Ovary (tissue), 9 donors: ENCODE results near the gene EOLA2. TPM values are rescaled to one million over a fixed set of nuclear protein-coding genes. Genes with fewer than 3 reads are reported as not detected.

Source experiments
- DNase-seq, 5 donors: peaks; one replicate each; pipeline ENCODE4 v3.0.0-alpha.2; 2019 to 2020
- H3K27ac ChIP-seq, 2 donors: fragments of 200-600 bp; one replicate each; pipeline versions ENCODE4 v1.5.1 to v1.8.0; 2019 to 2022
- H3K27me3 ChIP-seq: fragments of 200-600 bp; one replicate; pipeline ENCODE4 v1.8.0; 2022
- H3K36me3 ChIP-seq: fragments of 200-600 bp; sonication (generic); one replicate; pipeline ENCODE4 v1.5.1; 2019
- H3K4me1 ChIP-seq: one replicate; pipeline ENCODE4 v1.8.1; 2013; ENCODE audit warnings: mild to moderate bottlenecking, moderate library complexity; ENCODE audit not compliant: insufficient read depth
- H3K4me3 ChIP-seq: fragments of 200-600 bp; sonication (generic); one replicate; pipeline ENCODE4 v1.5.1; 2017
- H3K9me3 ChIP-seq, 2 donors: fragments of 200-600 bp in 1 of 2; sonication (generic) in 1 of 2; one replicate each; pipeline versions ENCODE4 v1.5.1 to v1.8.1; 2013 to 2019; ENCODE audit warnings: mild to moderate bottlenecking in 1 of 2, moderate library complexity in 1 of 2
- CTCF ChIP-seq, 3 donors: fragments of 450-650 bp in 2 of 3; fragments of 200-600 bp in 1 of 3; IDR thresholded peaks; one replicate each; pipeline versions ENCODE4 v1.5.1 to v1.8.0; 2016 to 2022; ENCODE audit warnings: antibody characterized with exemption in 3 of 3, mild to moderate bottlenecking in 1 of 3
- EP300 ChIP-seq: sonication (generic); formaldehyde crosslinking; IDR thresholded peaks from one replicate; pipeline ENCODE4 v1.6.1; 2017; ENCODE audit warnings: antibody characterized with exemption
- POLR2A ChIP-seq: fragments of 450-650 bp; IDR thresholded peaks from one replicate; pipeline ENCODE4 v1.6.1; 2017; ENCODE audit warnings: antibody characterized with exemption, mild to moderate bottlenecking, moderate library complexity
- WGBS, 3 donors: extraction: QIAGEN DNeasy Blood & Tissue Kit in 1 of 3; methylation state at CpG; one replicate each; pipeline versions ENCODE4 v1.1.5 to v1.1.7; 2013 to 2017; 5-methylcytosine and 5-hydroxymethylcytosine counted together
- intact Hi-C, 4 donors: fragments of 100-400 bp; cut with DNase I; formaldehyde crosslinking; loops; one replicate each; pipeline versions ENCODE4 v1.11.0 to v1.15.1; 2022 to 2023
- polyA plus RNA-seq, 2 donors: library from polyadenylated mRNA; stranded (reverse); fragments of 200-250 nt in 1 of 2; fragments of 350-450 nt in 1 of 2; fragmentation: Illumina TruSeq in 1 of 2; extraction: RNeasy Lipid Tissue Mini Kit (QIAGEN cat#74804) in 1 of 2; gene quantifications; one replicate each; pipeline ENCODE4 v1.2.3, GENCODE V29; 2013 to 2014
- total RNA-seq, 7 donors: library from RNA; depleted of rRNA in 2 of 7; stranded (reverse); fragments of >200 nt in 2 of 7; fragmentation: NEBNext Ultra II Directional in 3 of 7; extraction: Animal tissue kit (Norgen Biotek cat#: 25700) in 3 of 7; gene quantifications; one replicate each; pipeline versions ENCODE4 v1.1.0 to v1.2.4, GENCODE V29; 2016 to 2023
- donor health status: DM: no; HTN: no; CAD: no; lungs with moderate emphysema.
- donor health status: DM: no; HTN: no; CAD: no.
- donor health status: Bipolar disorder and iron deficiency.
- donor health status: DM: yes; HTN: yes; CAD: no.
- donor health status: DM: no; HTN: no; CAD: no.
- donor health status: DM: yes; HTN: yes; CAD: no.

EOLA2 gene
- total and polyA plus RNA-seq, 9 donors = 16.4 to 37.9 (median 31.9) TPM

GRCh38 chrX:149979126-149979644 is 40.9 kb upstream of the EOLA2 start:
- no peak for TF ChIP-seq CTCF (IDR thresholded peaks at IDR 0.05)
- no peak for TF ChIP-seq POLR2A
- no peak for TF ChIP-seq EP300

GRCh38 chrX:149962859-149963757 is 24.8 kb upstream of the EOLA2 start:
- Histone ChIP-seq H3K9me3 (no peaks in the 10 kb centered on the region), H3K27me3 (peaks cover 3% of the 10 kb centered on the region), H3K4me1 (no peaks in the 10 kb centered on the region), H3K36me3 (no peaks in the 10 kb centered on the region), H3K4me3 (no peak overlapping the region), H3K27ac (no peak overlapping the region)
- WGBS, 3 donors = 26 to 30% (median 29%) methylated on average over 9 of the region's 9 CpGs
- TF ChIP-seq EP300 (no peak), POLR2A (no peak), CTCF (IDR thresholded peaks at IDR 0.05) (peak in 2 of 3 donors; percentile 49 to 59)
- peak; percentile 35 to 60 (median 53) for DNase-seq
- intact Hi-C loops = loop anchor here in 1 of 4 donors (10.0 kb wide), 2 partner anchors 402 to 722 kb away; partner anchors contain the start of gene MAMLD1

More at GRCh38 chrX:149979126-149979644, 40.9 kb upstream of the EOLA2 start:
- no peak for DNase-seq
- Histone ChIP-seq H3K4me1 (no peaks in the 10 kb centered on the region), H3K9me3 (no peaks in the 10 kb centered on the region), H3K27ac (no peak overlapping the region), H3K4me3 (no peak overlapping the region), H3K36me3 (no peaks in the 10 kb centered on the region), H3K27me3 (no peaks in the 10 kb centered on the region)
- intact Hi-C loops = no loop called here
- WGBS, 3 donors = 65 to 71% (median 68%) methylated on average over 3 of the region's 3 CpGs

- intact Hi-C loops = loop anchor here in 1 of 4 donors (10.0 kb wide), 2 partner anchors 403 to 723 kb away; partner anchors contain the start of gene MAMLD1
- DNase-seq = no peak
- TF ChIP-seq POLR2A = no peak
- no peak for TF ChIP-seq EP300
- no peak for TF ChIP-seq CTCF (IDR thresholded peaks at IDR 0.05)
- Histone ChIP-seq H3K9me3 (no peaks in the 10 kb centered on the region), H3K27me3 (peaks cover 3% of the 10 kb centered on the region), H3K4me3 (no peak overlapping the region), H3K27ac (no peak overlapping the region), H3K36me3 (no peaks in the 10 kb centered on the region), H3K4me1 (no peaks in the 10 kb centered on the region)
Observed at GRCh38 chrX:149962010-149962409, 23.7 kb upstream of the EOLA2 start.

- Histone ChIP-seq H3K4me1 (no peaks in the 10 kb centered on the region), H3K27me3 (peaks cover 3% of the 10 kb centered on the region), H3K36me3 (no peaks in the 10 kb centered on the region), H3K4me3 (no peak overlapping the region), H3K9me3 (no peaks in the 10 kb centered on the region), H3K27ac (no peak overlapping the region)
- no peak for DNase-seq
- intact Hi-C loops = loop anchor here in 1 of 4 donors (10.0 kb wide), 2 partner anchors 403 to 723 kb away; partner anchors contain the start of gene MAMLD1
- TF ChIP-seq EP300 (no peak), POLR2A (no peak), CTCF (IDR thresholded peaks at IDR 0.05) (no peak)
- WGBS, 3 donors = 63 to 73% (median 65%) methylated on average over 2 of the region's 2 CpGs
Observed at GRCh38 chrX:149961572-149961971, 23.3 kb upstream of the EOLA2 start.
